Measurements from ENCODE around the gene SLC4A1. TPM values are rescaled to one million over a fixed set of nuclear protein-coding genes. Genes with fewer than 3 reads are reported as not detected.

SLC4A1 gene
- total and polyA plus RNA-seq, 2 of the 13 experiments (the other 11 are each of a cell fraction or from before 2014, with no cell fraction given), result not detected

DNA sequence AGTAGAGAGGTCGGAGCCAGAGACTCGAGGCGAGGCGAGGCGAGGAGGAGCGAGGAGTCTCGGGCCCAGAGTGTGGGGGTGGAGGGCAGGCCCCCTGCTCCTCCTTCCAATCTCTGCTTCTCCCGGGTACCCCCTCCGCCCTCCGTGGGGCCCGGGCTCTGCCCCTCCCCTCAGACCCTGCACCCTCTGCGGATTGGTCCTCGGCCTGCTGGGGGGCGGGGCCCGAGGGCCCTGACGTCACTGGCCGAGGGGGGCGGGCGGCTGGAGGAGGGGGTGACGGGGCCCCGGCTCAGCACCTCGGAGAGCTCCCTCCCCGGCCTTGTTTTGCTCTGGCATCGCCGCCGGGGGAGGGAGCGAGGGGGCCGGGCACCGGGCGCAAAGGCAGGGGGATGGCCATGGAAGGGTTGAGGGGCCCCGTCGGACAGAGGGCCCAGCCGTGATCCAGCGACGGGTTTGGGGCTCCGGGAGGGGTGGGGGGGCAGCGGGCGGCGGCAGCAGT is 40.4 kb upstream of the SLC4A1 start, which contains the start of gene RUNDC3A (continued):
- peak; percentile 87 for TF ChIP-seq BORCS8-MEF2B (CRISPR knock-in tag; IDR thresholded peaks at IDR 0.05)
- TF ChIP-seq, protein P1, sequence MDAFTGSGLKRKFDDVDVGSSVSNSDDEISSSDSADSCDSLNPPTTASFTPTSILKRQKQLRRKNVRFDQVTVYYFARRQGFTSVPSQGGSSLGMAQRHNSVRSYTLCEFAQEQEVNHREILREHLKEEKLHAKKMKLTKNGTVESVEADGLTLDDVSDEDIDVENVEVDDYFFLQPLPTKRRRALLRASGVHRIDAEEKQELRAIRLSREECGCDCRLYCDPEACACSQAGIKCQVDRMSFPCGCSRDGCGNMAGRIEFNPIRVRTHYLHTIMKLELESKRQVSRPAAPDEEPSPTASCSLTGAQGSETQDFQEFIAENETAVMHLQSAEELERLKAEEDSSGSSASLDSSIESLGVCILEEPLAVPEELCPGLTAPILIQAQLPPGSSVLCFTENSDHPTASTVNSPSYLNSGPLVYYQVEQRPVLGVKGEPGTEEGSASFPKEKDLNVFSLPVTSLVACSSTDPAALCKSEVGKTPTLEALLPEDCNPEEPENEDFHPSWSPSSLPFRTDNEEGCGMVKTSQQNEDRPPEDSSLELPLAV (CRISPR knock-in tag; conservative IDR thresholded peaks at IDR 0.05; ENCODE audit: low read depth), result no peak
- TF ChIP-seq NCOR1 (IDR thresholded peaks at IDR 0.05; ENCODE audit: borderline replicate concordance, low read length), result no peak
- peak; percentile 59; the same call in 1 of the 2 replicates for TF ChIP-seq ZNF766 (CRISPR knock-in tag; IDR thresholded peaks at IDR 0.05; ENCODE audit: borderline replicate concordance)
- no peak for TF ChIP-seq IKZF4 (CRISPR knock-in tag; IDR thresholded peaks at IDR 0.05; ENCODE audit: borderline replicate concordance, low read depth, not compliant biosample characterization)
- TF ChIP-seq IRX3 (CRISPR knock-in tag; IDR thresholded peaks at IDR 0.05; ENCODE audit: borderline replicate concordance, low read depth), result 0 out of 2 replicates have a peak, but pooled peaks have one; percentile 64
- TF ChIP-seq SOX6 (IDR thresholded peaks at IDR 0.05), result no peak
- 0 out of 2 replicates have a peak, but pooled peaks have one; percentile 26 for TF ChIP-seq SOX6 (CRISPR knock-in tag; IDR thresholded peaks at IDR 0.05)
- no peak for TF ChIP-seq ARNT (IDR thresholded peaks at IDR 0.05)
- peak; percentile 75; the same call in 1 of the 2 replicates for TF ChIP-seq RFXANK (CRISPR knock-in tag; IDR thresholded peaks at IDR 0.05)
- no peak for TF ChIP-seq NFE2L2 (IDR thresholded peaks at IDR 0.05; ENCODE audit: low read length)
- TF ChIP-seq MAF1 (CRISPR knock-in tag; IDR thresholded peaks at IDR 0.05; ENCODE audit: borderline replicate concordance), result peak; percentile 91
- TF ChIP-seq RBM22 (optimal IDR thresholded peaks at IDR 0.05; ENCODE audit: low read length), result no peak
- 0 out of 2 replicates have a peak, but pooled peaks have one; percentile 79 for TF ChIP-seq ZNF564 (CRISPR knock-in tag; IDR thresholded peaks at IDR 0.05)
- no peak for TF ChIP-seq RARG (CRISPR knock-in tag; IDR thresholded peaks at IDR 0.05; ENCODE audit: low read depth)
- 0 out of 2 replicates have a peak, but pooled peaks have one; percentile 5 for TF ChIP-seq CEBPG (CRISPR knock-in tag; IDR thresholded peaks at IDR 0.05)
- peak; percentile 85 for TF ChIP-seq ZMAT3 (CRISPR knock-in tag; conservative IDR thresholded peaks at IDR 0.05)
- TF ChIP-seq JUN (CRISPR knock-in tag; IDR thresholded peaks at IDR 0.05), result no peak; the same call in 1 of the 2 replicates
- TF ChIP-seq DR1 (CRISPR knock-in tag; IDR thresholded peaks at IDR 0.05), result no peak; the same call in 1 of the 2 replicates
- 0 out of 2 replicates have a peak, but pooled peaks have one; percentile 62 for TF ChIP-seq TEAD2 (CRISPR knock-in tag; IDR thresholded peaks at IDR 0.05)
- no peak for TF ChIP-seq HNRNPH1 (optimal IDR thresholded peaks at IDR 0.05; ENCODE audit: low read depth, low read length)
- TF ChIP-seq, protein P2, sequence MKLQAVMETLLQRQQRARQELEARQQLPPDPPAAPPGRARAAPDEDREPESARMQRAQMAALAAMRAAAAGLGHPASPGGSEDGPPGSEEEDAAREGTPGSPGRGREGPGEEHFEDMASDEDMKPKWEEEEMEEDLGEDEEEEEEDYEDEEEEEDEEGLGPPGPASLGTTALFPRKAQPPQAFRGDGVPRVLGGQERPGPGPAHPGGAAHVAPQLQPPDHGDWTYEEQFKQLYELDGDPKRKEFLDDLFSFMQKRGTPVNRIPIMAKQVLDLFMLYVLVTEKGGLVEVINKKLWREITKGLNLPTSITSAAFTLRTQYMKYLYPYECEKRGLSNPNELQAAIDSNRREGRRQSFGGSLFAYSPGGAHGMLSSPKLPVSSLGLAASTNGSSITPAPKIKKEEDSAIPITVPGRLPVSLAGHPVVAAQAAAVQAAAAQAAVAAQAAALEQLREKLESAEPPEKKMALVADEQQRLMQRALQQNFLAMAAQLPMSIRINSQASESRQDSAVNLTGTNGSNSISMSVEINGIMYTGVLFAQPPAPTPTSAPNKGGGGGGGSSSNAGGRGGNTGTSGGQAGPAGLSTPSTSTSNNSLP (IDR thresholded peaks at IDR 0.05; ENCODE audit: low read depth, low read length), result no peak
- TF ChIP-seq ZNF143 (CRISPR knock-in tag; IDR thresholded peaks at IDR 0.05), result no peak
- TF ChIP-seq NFE2L1 (CRISPR knock-in tag; IDR thresholded peaks at IDR 0.05; ENCODE audit: borderline replicate concordance), result no peak
- TF ChIP-seq, protein P3, sequence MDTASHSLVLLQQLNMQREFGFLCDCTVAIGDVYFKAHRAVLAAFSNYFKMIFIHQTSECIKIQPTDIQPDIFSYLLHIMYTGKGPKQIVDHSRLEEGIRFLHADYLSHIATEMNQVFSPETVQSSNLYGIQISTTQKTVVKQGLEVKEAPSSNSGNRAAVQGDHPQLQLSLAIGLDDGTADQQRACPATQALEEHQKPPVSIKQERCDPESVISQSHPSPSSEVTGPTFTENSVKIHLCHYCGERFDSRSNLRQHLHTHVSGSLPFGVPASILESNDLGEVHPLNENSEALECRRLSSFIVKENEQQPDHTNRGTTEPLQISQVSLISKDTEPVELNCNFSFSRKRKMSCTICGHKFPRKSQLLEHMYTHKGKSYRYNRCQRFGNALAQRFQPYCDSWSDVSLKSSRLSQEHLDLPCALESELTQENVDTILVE (CRISPR knock-in tag; IDR thresholded peaks at IDR 0.05), result peak; percentile 71
- no peak for TF ChIP-seq NAIF1 (CRISPR knock-in tag; IDR thresholded peaks at IDR 0.05; ENCODE audit: borderline replicate concordance)
- no peak for TF ChIP-seq NBN (conservative IDR thresholded peaks at IDR 0.05)
- TF ChIP-seq TBX2 (CRISPR knock-in tag; IDR thresholded peaks at IDR 0.05; ENCODE audit: borderline replicate concordance), result peak; percentile 46; the same call in 1 of the 2 replicates
- TF ChIP-seq SATB2 (CRISPR knock-in tag; IDR thresholded peaks at IDR 0.05), result no peak
- TF ChIP-seq ZNF326 (CRISPR knock-in tag; IDR thresholded peaks at IDR 0.05; ENCODE audit: borderline replicate concordance), result no peak
